K562 (cell line): Measurements from ENCODE around the gene EPHA1. TPM values are rescaled to one million over a fixed set of nuclear protein-coding genes. Genes with fewer than 3 reads are reported as not detected.

Source experiments
- ATAC-seq: fragments of 200-7000 bp; cut with Tn5 transposase; 3 replicates; pipeline ENCODE4 v1.9.1; 2020; ENCODE audit warnings: moderate library complexity
- Bru-seq: library from RNA; stranded (reverse); fragments of 400-500 nt; gene quantifications from one replicate; lab custom pipeline; 2021; lab: Mats Ljungman, UMichigan
- BruChase-seq, 2 experiments: library from RNA; stranded (reverse); fragments of 400-500 nt; gene quantifications; one replicate each; lab custom pipeline; 2021; lab: Mats Ljungman, UMichigan
- BruUV-seq: library from RNA; stranded (reverse); fragments of 400-500 nt; replicated peaks from 2 replicates; lab custom pipeline; 2021; lab: Mats Ljungman, UMichigan
- CTCF ChIA-PET: fragments of 300-600 bp; formaldehyde crosslinking; extraction: SDS; loops from one replicate; lab custom pipeline; 2021; ENCODE audit warnings: low intra/inter-chr PET ratio; lab: Yijun Ruan, JAX
- POLR2A ChIA-PET: fragments of 300-600, 350-650 bp; sonication (Branson Sonifier 250); formaldehyde crosslinking; extraction: SDS; loops from one replicate; lab custom pipeline; 2021; ENCODE audit warnings: antibody characterized with exemption, inconsistent platforms; lab: Yijun Ruan, JAX
- DNase-seq, 4 experiments: peaks; one replicate each; pipeline versions ENCODE4 v3.0.0 to v3.0.0-alpha.2; 2011 to 2018; ENCODE audit warnings: low spot score in 3 of 4, mixed read lengths in 3 of 4; ENCODE audit errors: extremely low read depth in 1 of 4
- FAIRE-seq: peaks from 2 replicates; lab custom pipeline; 2011; peaks lifted over from hg19 to GRCh38; lab: Jason Lieb, UNC
- H2AFZ ChIP-seq: 2 replicates; pipeline ENCODE4 v1.6.0; 2011; ENCODE audit warnings: low read depth, low read length, control low read depth, inconsistent platforms
- H3K27ac ChIP-seq: fragments of 200-600 bp; 3 replicates; pipeline ENCODE4 v1.8.0; 2011; ENCODE audit warnings: low read depth, mild to moderate bottlenecking, control low read depth, inconsistent platforms, low read length, moderate library complexity, mixed read lengths; ENCODE audit errors: extremely low read depth
- H3K27me3 ChIP-seq, 2 experiments: fragments of 300-600 bp in 1 of 2; 2 replicates in 1 of 2; 3 replicates in 1 of 2; pipeline versions ENCODE4 v1.6.0 to v1.8.0; 2011; ENCODE audit warnings: inconsistent platforms in 2 of 2, low read length in 2 of 2, mild to moderate bottlenecking in 1 of 2, mixed read lengths in 1 of 2, moderate library complexity in 1 of 2; ENCODE audit not compliant: control insufficient read depth in 2 of 2, insufficient read depth in 2 of 2
- H3K36me3 ChIP-seq: fragments of 300-600 bp; 3 replicates; pipeline ENCODE4 v1.8.0; 2011; ENCODE audit warnings: mild to moderate bottlenecking, low read length, inconsistent platforms; ENCODE audit not compliant: control insufficient read depth, insufficient read depth
- H3K4me1 ChIP-seq, 2 experiments: fragments of 200-600 bp in 1 of 2; replicated peaks in 1 of 2; 2 replicates in 1 of 2; 3 replicates in 1 of 2; pipeline versions ENCODE4 v1.5.1 to v1.8.0; 2011; ENCODE audit warnings: inconsistent platforms in 2 of 2, low read length in 2 of 2, mild to moderate bottlenecking in 1 of 2, mixed read lengths in 1 of 2, moderate library complexity in 1 of 2; ENCODE audit not compliant: control insufficient read depth in 2 of 2, insufficient read depth in 2 of 2
- H3K4me2 ChIP-seq: 2 replicates; pipeline ENCODE4 v1.6.1; 2011; ENCODE audit warnings: low read length, control low read depth, inconsistent platforms, mixed read lengths; ENCODE audit not compliant: insufficient read depth
- H3K4me3 ChIP-seq: fragments of 200-600 bp; sonication (generic), shearing (Covaris generic); 2 replicates; pipeline ENCODE4 v1.5.1; 2016; ENCODE audit warnings: control low read depth, inconsistent platforms
- H3K79me2 ChIP-seq: fragments of 200-600 bp; 3 replicates; pipeline ENCODE4 v1.8.0; 2011; ENCODE audit warnings: low read length, inconsistent platforms; ENCODE audit not compliant: control insufficient read depth, insufficient read depth
- H3K9ac ChIP-seq, 2 experiments: 2 replicates each; pipeline versions ENCODE4 v1.6.0 to v1.6.1; 2011; ENCODE audit warnings: low read depth in 2 of 2, low read length in 2 of 2, control low read depth in 1 of 2, inconsistent platforms in 1 of 2, mild to moderate bottlenecking in 1 of 2, mixed read lengths in 1 of 2; ENCODE audit not compliant: insufficient read depth in 1 of 2
- H3K9me1 ChIP-seq: one replicate; pipeline ENCODE4 v1.6.0; 2011; ENCODE audit warnings: inconsistent platforms, mild to moderate bottlenecking, low read length, moderate library complexity; ENCODE audit not compliant: control insufficient read depth, insufficient read depth
- H3K9me3 ChIP-seq: replicated peaks from 2 replicates; pipeline ENCODE4 v1.5.1; 2011; ENCODE audit warnings: low read depth, low read length, inconsistent platforms; ENCODE audit not compliant: control insufficient read depth, insufficient read depth
- H4K20me1 ChIP-seq: replicated peaks from 2 replicates; pipeline ENCODE4 v1.6.1; 2011; ENCODE audit warnings: low read length, inconsistent platforms, mixed read lengths; ENCODE audit not compliant: control insufficient read depth, insufficient read depth
- EGR1 ChIP-seq: fragments of 450-650 bp; conservative IDR thresholded peaks from 2 replicates; pipeline ENCODE4 v1.6.1; 2017; ENCODE audit warnings: mild to moderate bottlenecking
- HES1 ChIP-seq: fragments of 450-650 bp; IDR thresholded peaks from 2 replicates; pipeline ENCODE4 v1.6.1; 2016; ENCODE audit warnings: low read depth, mild to moderate bottlenecking, moderate library complexity
- MCM3 ChIP-seq: fragments of 450-650 bp; IDR thresholded peaks from 2 replicates; pipeline ENCODE4 v1.6.1; 2016
- MEF2A ChIP-seq: IDR thresholded peaks from 2 replicates; pipeline ENCODE4 v1.6.1; 2011; ENCODE audit warnings: low read depth, mild to moderate bottlenecking, low read length, moderate library complexity; ENCODE audit not compliant: control insufficient read depth
- RAD21 ChIP-seq, 2 experiments: fragments of 250-450 bp in 1 of 2; fragments of 450-650 bp in 1 of 2; sonication (Bioruptor Pico) in 1 of 2; formaldehyde crosslinking in 1 of 2; IDR thresholded peaks in 1 of 2; conservative IDR thresholded peaks in 1 of 2; 2 replicates each; pipeline versions ENCODE4 v1.4.0 to v1.8.0; 2020 to 2022; ENCODE audit warnings: mild to moderate bottlenecking in 2 of 2, moderate library complexity in 1 of 2
- SMARCC2 ChIP-seq: fragments of 450-650 bp; IDR thresholded peaks from 2 replicates; pipeline ENCODE4 v1.6.1; 2017; ENCODE audit warnings: antibody characterized with exemption, moderate library complexity, mild to moderate bottlenecking, low read depth
- ZEB2 ChIP-seq: fragments of 450-650 bp; IDR thresholded peaks from 2 replicates; pipeline ENCODE4 v1.6.1; 2016
- ZNF551 ChIP-seq: fragments of 250-450 bp; sonication (Bioruptor Pico); IDR thresholded peaks from 2 replicates; pipeline ENCODE4 v1.5.0; 2021; ENCODE audit warnings: mild to moderate bottlenecking, moderate library complexity
- WGBS: fragments of 100-300 bp; shearing (Covaris generic); methylation state at CpG from one replicate; pipeline ENCODE4 v1.1.6; 2016; ENCODE audit warnings: low coverage, mixed read lengths; ENCODE audit not compliant: insufficient coverage; ENCODE audit errors: missing lambda C conversion rate; 5-methylcytosine and 5-hydroxymethylcytosine counted together
- in situ Hi-C: fragments of 300-500 bp; cut with MboI; formaldehyde crosslinking; loops from 4 replicates; pipeline ENCODE4 v1.15.0; 2018; ENCODE audit warnings: inconsistent platforms, mixed read lengths
- intact Hi-C: fragments of 100-400 bp; cut with micrococcal nuclease; formaldehyde crosslinking; loops from 2 replicates; pipeline ENCODE4 v1.14.2; 2022
- long read RNA-seq, 3 experiments: library from polyadenylated mRNA in 2 of 3; library from RNA in 1 of 3; unstranded in 2 of 3; stranded (forward) in 1 of 3; transcript quantifications; one replicate each; pipeline ENCODE4 v2.0.0, GENCODE V29; 2019 to 2022
- polyA minus RNA-seq, 3 experiments: library from RNA; depleted of rRNA, polyadenylated mRNA; stranded (reverse); fragments of >200 nt; gene quantifications; 2 replicates each; pipeline ENCODE4 v1.2.3, GENCODE V29; 2011
- polyA plus RNA-seq, 8 experiments: library from polyadenylated mRNA; depleted of rRNA in 4 of 8; stranded (reverse) in 5 of 8; unstranded in 3 of 8; fragments of >200 nt; fragmentation: Nextera tagmentation in 2 of 8; fragmentation: Illumina TruSeq in 1 of 8; extraction: Ambion mirVana in 2 of 8; extraction: Trizol in 1 of 8; gene quantifications; 2 replicates each; pipeline versions ENCODE4 v1.2.1 to v1.2.3, GENCODE V29; 2011 to 2014; ENCODE audit warnings: inconsistent platforms in 1 of 8, missing spikeins in 1 of 8
- total RNA-seq, 7 experiments: library from RNA; depleted of rRNA in 6 of 7; stranded (reverse); fragments of >200 nt in 6 of 7; fragmentation: Illumina TruSeq in 2 of 7; extraction: Trizol in 2 of 7; gene quantifications; 2 replicates each; pipeline versions ENCODE4 v1.2.1 to v1.2.3, GENCODE V29; 2011 to 2021; ENCODE audit warnings: low replicate concordance in 1 of 7
- TF ChIP-seq, protein P1 (sequence below): sonication (generic); formaldehyde crosslinking; IDR thresholded peaks from 2 replicates; pipeline ENCODE4 v1.8.0; 2022; ENCODE audit warnings: mild to moderate bottlenecking, missing genetic modification reagents
- TF ChIP-seq, protein P2 (sequence below), 3 experiments: IDR thresholded peaks in 2 of 3; conservative IDR thresholded peaks in 1 of 3; 2 replicates each; pipeline ENCODE4 v1.5.1; 2011 to 2012; ENCODE audit warnings: low read length in 3 of 3, mild to moderate bottlenecking in 3 of 3, control low read depth in 2 of 3, improper control_type of control experiment in 1 of 3, inconsistent platforms in 1 of 3, low read depth in 1 of 3, mixed read lengths in 1 of 3, moderate library complexity in 1 of 3; ENCODE audit not compliant: insufficient read depth in 2 of 3

The EPHA1 gene
- 0.37 TPM in 1 of 2 replicates, not detected in the other for total RNA-seq (2011; cell fraction: chromatin; rRNA removed; ENCODE audit: low replicate concordance)
- 0.26 and 0.67 TPM in 2 replicates for total RNA-seq (2011; cell fraction: nucleolus; rRNA removed)
- total RNA-seq (2011; cell fraction: nucleoplasm; rRNA removed), result 0.37 TPM in 1 of 2 replicates, not detected in the other
- not detected in 2 replicates for total RNA-seq (2014; rRNA removed)
- not detected in 2 replicates for total RNA-seq (2014; rRNA removed; fragmentation: Illumina TruSeq; extraction: Trizol)
- not detected in 2 replicates for total RNA-seq (2015; rRNA removed; fragmentation: Illumina TruSeq; extraction: Trizol)
- total RNA-seq (2021), result 0.22 and 0.25 TPM in 2 replicates
- 0.07 and 0.32 TPM in 2 replicates for polyA plus RNA-seq (2011; rRNA removed)
- 0.03 and 0.39 TPM in 2 replicates for polyA plus RNA-seq (2011; cell fraction: cytosol; rRNA removed)
- 0.25 and 1.1 TPM in 2 replicates for polyA plus RNA-seq (2011; cell fraction: nucleus; rRNA removed)
- 2.7 and 3.5 TPM in 2 replicates for polyA plus RNA-seq (2012)
- not detected in 2 replicates for polyA plus RNA-seq (2014; fragmentation: Illumina TruSeq; extraction: Trizol)
- not detected for polyA plus RNA-seq (2014; fragmentation: Nextera tagmentation; extraction: Ambion mirVana)
- 0.05 and 0.57 TPM in 2 replicates for polyA plus RNA-seq (2014; rRNA removed)
- 0.14 TPM in 1 of 2 replicates, not detected in the other for polyA minus RNA-seq (2011; rRNA and poly(A)+ RNA removed)
- not detected in 2 replicates for polyA minus RNA-seq (2011; cell fraction: cytosol; rRNA and poly(A)+ RNA removed)
- polyA minus RNA-seq (2011; cell fraction: nucleus; rRNA and poly(A)+ RNA removed), result 0.54 TPM in 1 of 2 replicates, not detected in the other
- Bru-seq, nascent RNA, result percentile 6 among the genes with signal in this experiment
- BruChase-seq, experiment 1, labeled RNA remaining after a 2-hour chase, result percentile 12 among the genes with signal in this experiment
- BruChase-seq, experiment 2, labeled RNA remaining after a 6-hour chase, result percentile 14 among the genes with signal in this experiment
- long read RNA-seq, experiment 1, result 0 reads
- long read RNA-seq, experiment 2, result 0 reads
- long read RNA-seq, experiment 3, result 0 reads

GRCh38 chr7:143408686-143409561, at the start of gene EPHA1:
Gene EPHA1 (minus strand): TSS chr7:143408856. CDS start chr7:143408805, 51 bp downstream.
- H3K9me1 ChIP-seq, result no peaks in the 10 kb centered on the region
- ChIA-PET POLR2A (interaction anchor here (0.6 to 10.7 kb wide), 4 partner anchors 14 to 72 kb away, joined by 3 to 131 read pairs (median 3); no protein-coding TSS in a partner anchor), CTCF (interaction anchor here (0.9 kb wide), 1 partner anchor 59 kb away, joined by 10 read pairs; no protein-coding TSS in a partner anchor)
- H2AFZ ChIP-seq, result no peak within 1 kb of the TSS
- H3K9ac ChIP-seq, result peak within 1 kb of the TSS in 1 of 2 experiments; percentile 17; a peak in 1 of 4 replicates
- no peak within 1 kb of the TSS for H3K4me3 ChIP-seq
- 24% methylated on average over 16 of the region's 39 CpGs for WGBS
- H4K20me1 ChIP-seq, result 0 out of 2 replicates have a peak, but pooled peaks cover 3% of the 10 kb centered on the region
- peak; percentile 48 to 91 (median 75) for DNase-seq
- H3K79me2 ChIP-seq, result no peaks in the 10 kb centered on the region
- no TSS peak for BruUV-seq
- H3K4me1 ChIP-seq, result peaks cover 2 to 7% of the 10 kb centered on the region in 2 experiments; a peak in 4 of 5 replicates
- no peak within 1 kb of the TSS for H3K4me2 ChIP-seq
- no peaks in the 10 kb centered on the region for H3K36me3 ChIP-seq
- peak; percentile 11 for FAIRE-seq
- intact Hi-C loops (no loop called here), in situ Hi-C loops (no loop called here)
- peaks cover 39 to 49% of the 10 kb centered on the region in 2 experiments; a peak in 4 of 5 replicates for H3K27me3 ChIP-seq
- 0 out of 4 replicates have a peak, but pooled peaks of 1 of the 2 experiments have one; percentile 14 for TF ChIP-seq RAD21 (CRISPR knock-in tag; conservative IDR thresholded peaks at IDR 0.05 in 1 of 2, IDR thresholded peaks at IDR 0.05 in 1 of 2)
- TF ChIP-seq EGR1, result 0 out of 2 replicates have a peak, but pooled peaks have one; percentile 9
- TF ChIP-seq, protein P1, sequence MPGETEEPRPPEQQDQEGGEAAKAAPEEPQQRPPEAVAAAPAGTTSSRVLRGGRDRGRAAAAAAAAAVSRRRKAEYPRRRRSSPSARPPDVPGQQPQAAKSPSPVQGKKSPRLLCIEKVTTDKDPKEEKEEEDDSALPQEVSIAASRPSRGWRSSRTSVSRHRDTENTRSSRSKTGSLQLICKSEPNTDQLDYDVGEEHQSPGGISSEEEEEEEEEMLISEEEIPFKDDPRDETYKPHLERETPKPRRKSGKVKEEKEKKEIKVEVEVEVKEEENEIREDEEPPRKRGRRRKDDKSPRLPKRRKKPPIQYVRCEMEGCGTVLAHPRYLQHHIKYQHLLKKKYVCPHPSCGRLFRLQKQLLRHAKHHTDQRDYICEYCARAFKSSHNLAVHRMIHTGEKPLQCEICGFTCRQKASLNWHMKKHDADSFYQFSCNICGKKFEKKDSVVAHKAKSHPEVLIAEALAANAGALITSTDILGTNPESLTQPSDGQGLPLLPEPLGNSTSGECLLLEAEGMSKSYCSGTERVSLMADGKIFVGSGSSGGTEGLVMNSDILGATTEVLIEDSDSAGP (CRISPR knock-in tag), result peak; percentile 80; the same call in 1 of the 2 replicates
- TF ChIP-seq, protein P2, sequence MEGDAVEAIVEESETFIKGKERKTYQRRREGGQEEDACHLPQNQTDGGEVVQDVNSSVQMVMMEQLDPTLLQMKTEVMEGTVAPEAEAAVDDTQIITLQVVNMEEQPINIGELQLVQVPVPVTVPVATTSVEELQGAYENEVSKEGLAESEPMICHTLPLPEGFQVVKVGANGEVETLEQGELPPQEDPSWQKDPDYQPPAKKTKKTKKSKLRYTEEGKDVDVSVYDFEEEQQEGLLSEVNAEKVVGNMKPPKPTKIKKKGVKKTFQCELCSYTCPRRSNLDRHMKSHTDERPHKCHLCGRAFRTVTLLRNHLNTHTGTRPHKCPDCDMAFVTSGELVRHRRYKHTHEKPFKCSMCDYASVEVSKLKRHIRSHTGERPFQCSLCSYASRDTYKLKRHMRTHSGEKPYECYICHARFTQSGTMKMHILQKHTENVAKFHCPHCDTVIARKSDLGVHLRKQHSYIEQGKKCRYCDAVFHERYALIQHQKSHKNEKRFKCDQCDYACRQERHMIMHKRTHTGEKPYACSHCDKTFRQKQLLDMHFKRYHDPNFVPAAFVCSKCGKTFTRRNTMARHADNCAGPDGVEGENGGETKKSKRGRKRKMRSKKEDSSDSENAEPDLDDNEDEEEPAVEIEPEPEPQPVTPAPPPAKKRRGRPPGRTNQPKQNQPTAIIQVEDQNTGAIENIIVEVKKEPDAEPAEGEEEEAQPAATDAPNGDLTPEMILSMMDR (IDR thresholded peaks at IDR 0.05 in 2 of 3, conservative IDR thresholded peaks at IDR 0.05 in 1 of 3; ENCODE audit: insufficient read depth in 2 of 3, low read depth in 1 of 3, low read length in 3 of 3), result peak; percentile 37 to 50 (median 48); a peak in 5 of 6 replicates
- TF ChIP-seq ZNF551, result no peak
- no peak for TF ChIP-seq MCM3
- TF ChIP-seq MEF2A, result no peak
- TF ChIP-seq HES1, result no peak
- no peak for TF ChIP-seq SMARCC2
- 0 out of 2 replicates have a peak, but pooled peaks have one; percentile 52 for TF ChIP-seq ZEB2
- peak; percentile 44 for ATAC-seq
- no peaks in the 10 kb centered on the region for H3K9me3 ChIP-seq
- no peak within 1 kb of the TSS for H3K27ac ChIP-seq
